Panc1 (cell line): Measurements from ENCODE around the gene ITIH6. TPM values are rescaled to one million over a fixed set of nuclear protein-coding genes. Genes with fewer than 3 reads are reported as not detected.

Experiments
- ATAC-seq: fragments of 200-7000 bp; cut with Tn5 transposase; 2 replicates; pipeline ENCODE4 v1.9.1; 2020; ENCODE audit warnings: mild to moderate bottlenecking, moderate library complexity
- BruUV-seq: library from RNA; stranded (reverse); fragments of 400-500 nt; replicated peaks from 2 replicates; lab custom pipeline; 2021; lab: Mats Ljungman, UMichigan
- CTCF ChIA-PET: fragments of 300-600 bp; sonication (Branson Sonifier 250); formaldehyde crosslinking; loops from one replicate; lab custom pipeline; 2022; ENCODE audit warnings: antibody characterized with exemption; lab: Charles Lee
- POLR2A ChIA-PET: fragments of 300-600 bp; sonication (Branson Sonifier 250); formaldehyde crosslinking; loops from one replicate; lab custom pipeline; 2022; ENCODE audit warnings: antibody characterized with exemption; lab: Charles Lee
- DNase-seq: peaks from one replicate; pipeline ENCODE4 v3.0.0-alpha.2; 2010; ENCODE audit warnings: low read depth, low spot score
- H3K27ac ChIP-seq: 2 replicates; pipeline ENCODE4 v1.5.1; 2011; ENCODE audit warnings: mild to moderate bottlenecking, low read length, inconsistent platforms
- H3K27me3 ChIP-seq: fragments of 200-500 bp; sonication (Bioruptor generic); 2 replicates; pipeline ENCODE4 v1.6.0; 2014; ENCODE audit warnings: low read length, inconsistent platforms; ENCODE audit not compliant: control insufficient read depth, insufficient read depth
- H3K36me3 ChIP-seq: fragments of 200-500 bp; sonication (Bioruptor generic); 2 replicates; pipeline ENCODE4 v1.5.1; 2014; ENCODE audit warnings: inconsistent platforms, mild to moderate bottlenecking, low read length, moderate library complexity; ENCODE audit not compliant: control insufficient read depth, insufficient read depth
- H3K4me1 ChIP-seq: 2 replicates; pipeline ENCODE4 v1.5.1; 2011; ENCODE audit warnings: inconsistent platforms, mild to moderate bottlenecking, low read length, moderate library complexity; ENCODE audit not compliant: control insufficient read depth, insufficient read depth
- H3K4me3 ChIP-seq, 2 experiments: 2 replicates each; pipeline ENCODE4 v1.5.1; 2011 to 2012; ENCODE audit warnings: low read depth in 2 of 2, low read length in 2 of 2, mild to moderate bottlenecking in 2 of 2, inconsistent platforms in 1 of 2, moderate library complexity in 1 of 2
- H3K9me3 ChIP-seq: fragments of 200-500 bp; sonication (Bioruptor generic); 2 replicates; pipeline ENCODE4 v1.5.1; 2014; ENCODE audit warnings: low read depth, mild to moderate bottlenecking, inconsistent platforms, low read length, moderate library complexity; ENCODE audit not compliant: control insufficient read depth, insufficient read depth
- CTCF ChIP-seq: fragments of 450-650 bp; IDR thresholded peaks from 2 replicates; pipeline ENCODE4 v1.5.1; 2017; ENCODE audit warnings: mild to moderate bottlenecking
- POLR2AphosphoS5 ChIP-seq: IDR thresholded peaks from 2 replicates; pipeline ENCODE4 v1.6.1; 2012; ENCODE audit warnings: mild to moderate bottlenecking, low read depth, low read length, moderate library complexity
- REST ChIP-seq, 2 experiments: IDR thresholded peaks; 2 replicates each; pipeline ENCODE4 v1.6.1; 2011 to 2012; ENCODE audit warnings: low read depth in 2 of 2, control low read depth in 1 of 2, low read length in 1 of 2, mild to moderate bottlenecking in 1 of 2, moderate library complexity in 1 of 2; ENCODE audit not compliant: insufficient read depth in 1 of 2
- SIN3A ChIP-seq: IDR thresholded peaks from 2 replicates; pipeline ENCODE4 v1.6.1; 2012; ENCODE audit warnings: low read depth, mild to moderate bottlenecking, low read length, moderate library complexity, borderline replicate concordance; ENCODE audit not compliant: insufficient read depth
- TCF7L2 ChIP-seq: IDR thresholded peaks from 2 replicates; pipeline ENCODE4 v1.6.1; 2011; ENCODE audit warnings: mild to moderate bottlenecking, low read depth, low read length, inconsistent platforms
- in situ Hi-C: cut with HindIII; loops from 2 replicates; pipeline ENCODE4 v1.10.0; 2016; ENCODE audit warnings: low sequenced_read_pairs, low pct_unique_long_range_greater_than_20kb
- intact Hi-C: fragments of 100-400 bp; cut with micrococcal nuclease; formaldehyde crosslinking; loops from one replicate; pipeline ENCODE4 v1.10.0; 2022; ENCODE audit not compliant: unreplicated experiment
- total RNA-seq: library from RNA; stranded (reverse); gene quantifications from one replicate; pipeline ENCODE4 v1.2.1, GENCODE V29; 2021; ENCODE audit not compliant: unreplicated experiment

ITIH6 gene
- total RNA-seq, 1 experiment from 2014 or later, result not detected

GRCh38 chrX:54758114-54759055, 39.7 kb downstream of the ITIH6 start:
- ChIA-PET CTCF (no interaction called here), POLR2A (no interaction called here)
- Histone ChIP-seq H3K27me3 (no peaks in the 10 kb centered on the region), H3K4me1 (no peaks in the 10 kb centered on the region), H3K9me3 (no peaks in the 10 kb centered on the region), H3K27ac (no peak overlapping the region), H3K36me3 (no peaks in the 10 kb centered on the region), H3K4me3 (no peak overlapping the region)
- TF ChIP-seq POLR2AphosphoS5 (no peak), SIN3A (no peak)
- in situ Hi-C loops, result no loop called here
- DNase-seq (no peak), ATAC-seq (no peak)
- intact Hi-C loops, result no loop called here
- BruUV-seq, result no TSS peak

GRCh38 chrX:54754854-54755253, 43.2 kb downstream of the ITIH6 start:
- no peak for ATAC-seq
- Histone ChIP-seq H3K4me1 (no peaks in the 10 kb centered on the region), H3K27me3 (no peaks in the 10 kb centered on the region), H3K27ac (no peak overlapping the region), H3K9me3 (no peaks in the 10 kb centered on the region), H3K4me3 (no peak overlapping the region), H3K36me3 (no peaks in the 10 kb centered on the region)
- in situ Hi-C loops, result no loop called here
- intact Hi-C loops, result no loop called here
- no peak for DNase-seq
- ChIA-PET POLR2A (no interaction called here), CTCF (no interaction called here)
- no TSS peak for BruUV-seq
- TF ChIP-seq SIN3A (no peak), REST (IDR thresholded peaks at IDR 0.05; ENCODE audit: insufficient read depth in 1 of 2, low read depth in 2 of 2, low read length in 1 of 2) (no peak), TCF7L2 (no peak), POLR2AphosphoS5 (no peak), CTCF (no peak)

GRCh38 chrX:54748626-54749025, 49.4 kb downstream of the ITIH6 start:
- CTCF ChIA-PET, result no interaction called here
- Histone ChIP-seq H3K27me3 (no peaks in the 10 kb centered on the region), H3K4me1 (no peaks in the 10 kb centered on the region), H3K27ac (no peak overlapping the region), H3K36me3 (no peaks in the 10 kb centered on the region), H3K4me3 (no peak overlapping the region), H3K9me3 (no peaks in the 10 kb centered on the region)
- DNase-seq (no peak), ATAC-seq (no peak)
- BruUV-seq, result no TSS peak
- POLR2A ChIA-PET, result no interaction called here
- no peak for TF ChIP-seq TCF7L2
- TF ChIP-seq POLR2AphosphoS5, result no peak
- TF ChIP-seq SIN3A, result no peak
- TF ChIP-seq REST (IDR thresholded peaks at IDR 0.05; ENCODE audit: insufficient read depth in 1 of 2, low read depth in 2 of 2, low read length in 1 of 2), result no peak
- no peak for TF ChIP-seq CTCF
- intact Hi-C loops, result no loop called here
- in situ Hi-C loops, result no loop called here
